Fibroblast of pulmonary artery (primary cell): ENCODE measurements around the gene PLD3.

Experiments used
- DNase-seq: peaks from one replicate; pipeline ENCODE4 v3.0.0-alpha.2; 2010; ENCODE audit warnings: low read depth
- H3K4me3 ChIP-seq: replicated peaks from 2 replicates; pipeline ENCODE4 v1.5.1; 2011; ENCODE audit warnings: low read depth, mild to moderate bottlenecking, control low read depth, low read length, moderate library complexity
- TF ChIP-seq, protein P1 (sequence below): IDR thresholded peaks from 2 replicates; pipeline ENCODE4 v1.5.1; 2011; ENCODE audit warnings: mild to moderate bottlenecking, control low read depth, low read length, inconsistent platforms; ENCODE audit errors: missing control alignments

Gene PLD3

DNA sequence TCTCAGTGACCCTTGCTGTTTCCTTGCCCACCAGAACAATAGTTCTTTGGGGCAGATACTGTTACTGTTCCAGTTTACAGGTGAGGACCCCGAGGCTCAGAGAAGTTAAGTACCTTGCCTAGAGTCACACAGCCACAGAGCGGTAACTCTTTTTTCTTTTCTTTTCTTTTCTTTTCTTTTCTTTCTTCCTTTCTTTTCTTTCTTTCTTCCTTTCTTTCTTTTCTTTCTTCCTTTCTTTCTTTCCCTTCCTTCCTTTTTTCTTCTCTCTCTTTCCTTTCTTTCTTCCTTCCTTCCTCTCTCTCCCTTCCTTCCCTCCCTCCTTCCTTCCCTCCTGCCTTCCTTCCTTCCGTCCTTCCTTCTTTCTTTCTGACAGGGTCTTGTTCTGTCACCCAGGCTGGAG, 69.5 kb downstream of the PLD3 start:
- DNase-seq = no peak
- TF ChIP-seq, protein P1, sequence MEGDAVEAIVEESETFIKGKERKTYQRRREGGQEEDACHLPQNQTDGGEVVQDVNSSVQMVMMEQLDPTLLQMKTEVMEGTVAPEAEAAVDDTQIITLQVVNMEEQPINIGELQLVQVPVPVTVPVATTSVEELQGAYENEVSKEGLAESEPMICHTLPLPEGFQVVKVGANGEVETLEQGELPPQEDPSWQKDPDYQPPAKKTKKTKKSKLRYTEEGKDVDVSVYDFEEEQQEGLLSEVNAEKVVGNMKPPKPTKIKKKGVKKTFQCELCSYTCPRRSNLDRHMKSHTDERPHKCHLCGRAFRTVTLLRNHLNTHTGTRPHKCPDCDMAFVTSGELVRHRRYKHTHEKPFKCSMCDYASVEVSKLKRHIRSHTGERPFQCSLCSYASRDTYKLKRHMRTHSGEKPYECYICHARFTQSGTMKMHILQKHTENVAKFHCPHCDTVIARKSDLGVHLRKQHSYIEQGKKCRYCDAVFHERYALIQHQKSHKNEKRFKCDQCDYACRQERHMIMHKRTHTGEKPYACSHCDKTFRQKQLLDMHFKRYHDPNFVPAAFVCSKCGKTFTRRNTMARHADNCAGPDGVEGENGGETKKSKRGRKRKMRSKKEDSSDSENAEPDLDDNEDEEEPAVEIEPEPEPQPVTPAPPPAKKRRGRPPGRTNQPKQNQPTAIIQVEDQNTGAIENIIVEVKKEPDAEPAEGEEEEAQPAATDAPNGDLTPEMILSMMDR = no peak
- H3K4me3 ChIP-seq = no peak overlapping the region

DNA sequence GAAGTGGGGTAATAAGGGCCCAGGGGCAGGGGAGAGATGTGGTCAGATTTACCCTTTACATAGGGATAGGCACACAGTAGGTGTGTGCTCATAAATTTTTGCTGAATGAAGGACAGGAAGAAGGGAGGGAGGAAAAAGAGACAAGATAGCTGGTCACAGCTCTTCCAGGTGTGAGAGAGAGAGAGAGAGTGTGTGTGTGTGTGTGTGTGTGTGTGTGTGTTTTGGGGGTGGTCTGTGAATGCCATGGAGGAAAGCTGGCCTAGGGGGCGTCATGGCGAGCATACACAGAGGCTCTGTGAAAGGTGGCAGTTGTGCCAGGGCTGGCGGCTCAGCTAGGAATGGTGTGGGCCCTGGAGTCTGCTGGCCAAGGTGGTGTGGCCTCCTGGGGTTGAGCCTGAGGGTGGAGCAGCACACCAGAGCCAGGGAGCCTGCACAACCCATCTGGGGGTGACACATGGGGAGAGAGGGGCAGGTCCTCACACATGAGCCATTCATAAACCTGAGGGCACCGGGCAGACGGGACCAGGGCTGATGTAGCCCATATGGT, 70.6 kb downstream of the PLD3 start:
- TF ChIP-seq, protein P1 = no peak
- DNase-seq = no peak
- no peak overlapping the region for H3K4me3 ChIP-seq

DNA sequence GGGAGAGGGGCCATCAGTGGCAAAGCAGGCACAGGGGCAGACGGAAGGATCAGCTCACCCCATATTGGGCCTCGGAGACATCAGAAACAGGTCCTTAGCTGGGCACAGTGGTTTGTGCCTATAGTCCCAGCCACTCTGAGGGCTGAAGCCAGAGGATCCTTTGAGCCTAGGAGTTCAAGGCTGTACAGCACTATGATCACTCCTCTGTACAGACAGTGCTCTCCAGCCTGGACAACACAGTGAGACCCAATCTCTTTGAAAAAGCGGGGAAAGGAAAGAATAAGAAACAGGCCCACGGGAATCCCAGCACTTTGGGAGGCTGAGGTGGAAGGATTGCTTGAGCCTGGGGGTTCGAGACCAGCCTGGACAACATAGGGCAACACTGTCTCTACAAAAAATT, 71.3 kb downstream of the PLD3 start:
- TF ChIP-seq, protein P1 = no peak
- no peak overlapping the region for H3K4me3 ChIP-seq
- DNase-seq = no peak

DNA sequence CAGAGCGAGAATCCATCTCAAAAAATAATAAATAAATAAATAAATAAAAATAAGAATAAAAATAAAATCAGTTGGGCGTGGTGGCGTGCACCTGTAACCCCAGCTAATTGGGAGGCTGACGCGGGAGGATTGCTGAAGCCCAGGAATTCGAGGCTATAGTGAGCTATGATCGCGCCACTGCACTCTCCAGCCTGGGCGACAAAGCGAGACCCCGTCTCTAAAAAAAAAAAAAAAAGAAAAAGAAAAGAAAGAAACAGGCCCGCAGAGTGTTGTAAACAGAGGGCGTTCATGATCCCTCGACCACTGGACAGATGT, 71.9 kb downstream of the PLD3 start:
- no peak for DNase-seq
- TF ChIP-seq, protein P1 = no peak
- H3K4me3 ChIP-seq = peak overlapping the region; percentile 64

DNA sequence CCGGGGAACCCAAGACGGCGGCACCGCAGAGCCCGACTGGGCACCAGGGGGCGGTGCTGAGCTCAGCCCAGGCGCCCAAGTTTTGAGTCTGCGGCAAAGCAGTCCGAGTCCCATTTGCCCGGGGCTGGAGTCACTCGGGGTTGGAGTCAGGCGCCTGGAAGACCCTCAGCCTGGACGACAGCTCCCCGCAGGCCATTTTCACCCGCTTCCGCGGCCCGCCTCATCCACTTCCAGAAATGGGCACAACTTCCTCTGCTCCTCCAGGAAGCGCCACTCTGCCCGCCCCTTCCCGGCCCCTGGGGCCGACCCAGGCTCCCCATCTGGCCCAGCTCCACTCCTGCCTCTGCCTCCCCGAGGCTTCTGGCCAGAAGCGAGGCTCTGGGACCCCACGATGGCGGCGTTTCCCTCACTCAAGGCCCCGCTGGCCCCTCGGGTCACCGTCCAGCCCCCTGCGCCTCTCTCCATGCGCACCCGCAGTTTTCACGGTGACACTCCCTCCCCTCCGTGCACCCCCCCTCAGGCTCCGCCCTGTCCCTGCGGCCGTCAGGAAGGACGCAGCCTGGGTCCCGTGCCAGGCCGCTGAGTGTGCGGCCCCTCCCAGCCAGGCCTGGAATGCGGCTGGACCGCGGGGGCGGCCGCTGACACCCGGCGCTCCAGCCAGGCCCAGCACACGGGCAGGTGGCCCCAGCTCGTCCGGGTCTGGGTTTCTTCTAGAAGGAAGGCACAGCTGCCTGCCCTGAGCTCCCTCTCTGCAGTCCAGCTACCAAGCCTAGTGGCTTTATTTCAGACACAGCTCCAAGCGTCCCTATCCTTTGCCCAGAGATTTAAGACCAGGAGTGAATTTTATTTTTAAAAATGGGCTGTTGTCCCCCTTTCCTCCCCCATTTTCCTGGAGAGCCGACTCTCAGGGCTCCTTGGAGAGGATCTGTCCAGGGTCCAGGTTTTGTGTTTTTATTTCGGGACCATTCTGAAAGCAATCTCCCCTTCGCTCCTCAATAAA, 72.6 kb downstream of the PLD3 start:
- peak overlapping the region; percentile 64 for H3K4me3 ChIP-seq
- TF ChIP-seq, protein P1 = peak; percentile 87
- DNase-seq = peak; percentile 92

DNA sequence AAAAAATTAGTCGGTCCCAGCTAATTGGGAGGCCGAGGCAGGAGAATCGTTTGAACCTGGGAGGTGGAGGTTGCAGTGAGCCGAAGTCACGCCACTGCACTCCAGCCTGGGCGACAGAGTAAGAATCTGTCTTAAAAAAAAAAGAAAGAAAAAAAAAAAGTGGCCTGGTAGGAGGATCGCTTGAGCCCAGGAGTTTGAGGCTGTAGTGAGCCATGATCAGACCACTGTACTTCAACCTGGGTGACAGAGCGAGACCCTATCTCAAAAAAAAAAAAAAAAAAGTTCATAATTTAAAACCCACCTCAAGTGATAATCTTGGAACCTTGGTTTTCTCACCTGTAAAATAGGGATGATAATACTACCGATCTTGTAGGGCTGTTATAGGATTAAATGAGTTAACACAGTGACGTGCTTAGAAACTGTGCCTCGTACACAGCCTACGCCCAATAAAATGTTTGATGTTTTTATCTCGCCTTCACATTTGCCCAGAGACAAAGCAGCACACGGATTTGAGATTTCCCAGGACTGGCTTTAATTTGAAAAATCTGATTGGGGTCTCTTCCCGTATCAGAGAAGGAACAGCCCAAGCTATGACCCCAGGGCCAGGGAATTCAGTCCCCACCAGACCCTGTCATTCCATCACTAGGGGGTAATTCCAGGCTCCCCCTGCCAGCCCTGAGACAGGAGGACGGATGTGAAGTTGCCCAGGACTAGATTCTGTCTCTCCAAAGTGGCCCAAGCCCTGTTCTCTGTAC, 73.7 kb downstream of the PLD3 start:
- no peak for DNase-seq
- no peak overlapping the region for H3K4me3 ChIP-seq
- TF ChIP-seq, protein P1 = no peak
